GM12892 (cell line): ENCODE measurements around the gene STX1B.

Source experiments
- POLR2A ChIP-seq: IDR thresholded peaks from 2 replicates; pipeline ENCODE4 v1.6.1; 2011; ENCODE audit warnings: low read depth, low read length, control low read depth
- POLR2AphosphoS5 ChIP-seq: IDR thresholded peaks from 2 replicates; pipeline ENCODE4 v1.6.1; 2011; ENCODE audit warnings: low read depth, low read length, control low read depth
- TAF1 ChIP-seq: IDR thresholded peaks from 2 replicates; pipeline ENCODE4 v1.6.1; 2011; ENCODE audit warnings: low read depth, mild to moderate bottlenecking, control low read depth, low read length, borderline replicate concordance

GRCh38 chr16:30984669-30985400, 25.6 kb downstream of the STX1B start, which contains the start of gene HSD3B7:
- no peak; the same call in 1 of the 2 replicates for TF ChIP-seq POLR2AphosphoS5
- no peak for TF ChIP-seq TAF1
- TF ChIP-seq POLR2A, result no peak
